GM18498 (cell line): ENCODE results near the gene LRRC37A.
A peak's percentile ranks its signal among the peaks of the same experiment; 100 is the strongest.
"Not testable (repeated sequence)": the region's sequence is repeated elsewhere in the genome, so short reads cannot be mapped to it uniquely, and the experiment has no call there.

Experiments
- ATAC-seq: cut with Tn5 transposase; IDR thresholded peaks from one replicate; pipeline ENCODE4 v1.9.1; 2021; ENCODE audit warnings: mild to moderate bottlenecking, moderate library complexity; ENCODE audit not compliant: unreplicated experiment

Gene LRRC37A

GRCh38 chr17:46294831-46295230 is at the start of gene LRRC37A:
LRRC37A (plus strand) TSS chr17:46295131; CDS start chr17:46295134, 3 bp downstream.
- ATAC-seq = not testable (repeated sequence)

- not testable (repeated sequence) for ATAC-seq
Measured at GRCh38 chr17:46249153-46249552, 45.8 kb upstream of the LRRC37A start.

GRCh38 chr17:46252804-46253203 is 42.1 kb upstream of the LRRC37A start:
- ATAC-seq = not testable (repeated sequence)

GRCh38 chr17:46253722-46254121 is 41.2 kb upstream of the LRRC37A start:
- not testable (repeated sequence) for ATAC-seq

- ATAC-seq = not testable (repeated sequence)
Measured at GRCh38 chr17:46254215-46254614, 40.7 kb upstream of the LRRC37A start.

GRCh38 chr17:46256369-46256768 is 38.6 kb upstream of the LRRC37A start:
- ATAC-seq = not testable (repeated sequence)

- not testable (repeated sequence) for ATAC-seq
Measured at GRCh38 chr17:46259845-46260661, 34.9 kb upstream of the LRRC37A start.

GRCh38 chr17:46262271-46262670 is 32.7 kb upstream of the LRRC37A start:
- no peak for ATAC-seq

- ATAC-seq = no peak
Measured at GRCh38 chr17:46264456-46265198, 30.3 kb upstream of the LRRC37A start.

GRCh38 chr17:46266063-46266655 is 28.8 kb upstream of the LRRC37A start:
- peak; percentile 7 for ATAC-seq

GRCh38 chr17:46266656-46267544 is 28.0 kb upstream of the LRRC37A start:
- peak; percentile 84 for ATAC-seq

GRCh38 chr17:46270032-46270431 is 24.9 kb upstream of the LRRC37A start:
- no peak for ATAC-seq

GRCh38 chr17:46273541-46274236 is 21.2 kb upstream of the LRRC37A start:
- no peak for ATAC-seq

- ATAC-seq = no peak
Measured at GRCh38 chr17:46274238-46274637, 20.7 kb upstream of the LRRC37A start.

- not testable (repeated sequence) for ATAC-seq
Measured at GRCh38 chr17:46276728-46277479, 18.0 kb upstream of the LRRC37A start.

GRCh38 chr17:46281336-46281735 is 13.6 kb upstream of the LRRC37A start:
- ATAC-seq = not testable (repeated sequence)

- ATAC-seq = not testable (repeated sequence)
Measured at GRCh38 chr17:46282635-46283034, 12.3 kb upstream of the LRRC37A start.

- not testable (repeated sequence) for ATAC-seq
Measured at GRCh38 chr17:46284467-46284866, 10.5 kb upstream of the LRRC37A start.

GRCh38 chr17:46285500-46285899 is 9.4 kb upstream of the LRRC37A start:
- ATAC-seq = not testable (repeated sequence)
